Erythroblast (primary cell): ENCODE results near the gene SLC46A2.

ENCODE experiments used
- GATA1 ChIP-seq: IDR thresholded peaks from 2 replicates; pipeline ENCODE4 v1.6.1; 2011; ENCODE audit warnings: low read depth, mild to moderate bottlenecking, control low read depth, low read length, moderate library complexity
- POLR2A ChIP-seq: IDR thresholded peaks from 2 replicates; pipeline ENCODE4 v1.6.1; 2011; ENCODE audit warnings: mild to moderate bottlenecking, low read length

- TF ChIP-seq POLR2A (no peak), GATA1 (no peak)
These were observed 57.6 kb downstream of the SLC46A2 start for GRCh38 chr9:112833081-112833480.
